ENCODE data around the gene PARPBP.
A peak's percentile ranks its signal among the peaks of the same experiment; 100 is the strongest.
"Not testable (repeated sequence)": the region's sequence is repeated elsewhere in the genome, so short reads cannot be mapped to it uniquely, and the experiment has no call there.

PARPBP gene

DNA sequence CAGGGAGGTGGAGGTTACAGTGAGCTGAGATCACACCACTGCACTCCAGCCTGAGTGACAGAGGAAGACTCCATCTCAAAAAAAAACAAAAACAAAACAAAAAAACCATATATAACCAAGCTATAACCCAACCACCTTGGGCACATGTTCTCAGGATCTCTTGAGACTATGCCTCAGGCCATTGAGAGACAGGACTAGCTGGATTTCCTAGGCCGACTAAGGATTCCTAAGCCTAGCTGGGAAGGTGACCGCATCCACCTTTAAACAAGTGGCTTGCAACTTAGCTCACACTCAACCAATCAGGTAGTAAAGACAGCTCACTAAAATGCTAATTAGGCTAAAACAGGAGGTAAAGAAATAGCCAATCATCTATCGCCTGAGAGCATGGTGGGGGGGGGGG lies 35.2 kb downstream of the PARPBP start:
- not testable (repeated sequence) for DNase-seq

DNA sequence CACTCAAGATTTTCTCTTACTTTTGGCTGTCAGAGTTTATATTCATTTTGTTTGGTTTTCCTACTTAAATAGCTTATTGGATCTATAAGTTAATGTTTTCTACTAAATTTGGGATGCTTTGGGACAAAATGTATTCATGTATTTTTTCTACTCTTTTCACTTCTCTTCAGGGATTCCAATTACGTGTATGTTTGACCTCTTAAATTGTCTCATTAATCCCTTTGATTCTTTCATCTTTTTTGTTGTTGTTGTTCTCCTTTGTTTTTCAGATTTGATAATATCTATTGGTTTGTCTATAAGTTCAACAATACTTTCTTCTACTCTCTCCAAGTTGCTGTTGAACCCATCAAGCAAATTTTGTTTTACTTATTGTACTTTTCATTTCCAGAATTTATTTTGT lies 43.4 kb downstream of the PARPBP start:
- no peak for DNase-seq

DNA sequence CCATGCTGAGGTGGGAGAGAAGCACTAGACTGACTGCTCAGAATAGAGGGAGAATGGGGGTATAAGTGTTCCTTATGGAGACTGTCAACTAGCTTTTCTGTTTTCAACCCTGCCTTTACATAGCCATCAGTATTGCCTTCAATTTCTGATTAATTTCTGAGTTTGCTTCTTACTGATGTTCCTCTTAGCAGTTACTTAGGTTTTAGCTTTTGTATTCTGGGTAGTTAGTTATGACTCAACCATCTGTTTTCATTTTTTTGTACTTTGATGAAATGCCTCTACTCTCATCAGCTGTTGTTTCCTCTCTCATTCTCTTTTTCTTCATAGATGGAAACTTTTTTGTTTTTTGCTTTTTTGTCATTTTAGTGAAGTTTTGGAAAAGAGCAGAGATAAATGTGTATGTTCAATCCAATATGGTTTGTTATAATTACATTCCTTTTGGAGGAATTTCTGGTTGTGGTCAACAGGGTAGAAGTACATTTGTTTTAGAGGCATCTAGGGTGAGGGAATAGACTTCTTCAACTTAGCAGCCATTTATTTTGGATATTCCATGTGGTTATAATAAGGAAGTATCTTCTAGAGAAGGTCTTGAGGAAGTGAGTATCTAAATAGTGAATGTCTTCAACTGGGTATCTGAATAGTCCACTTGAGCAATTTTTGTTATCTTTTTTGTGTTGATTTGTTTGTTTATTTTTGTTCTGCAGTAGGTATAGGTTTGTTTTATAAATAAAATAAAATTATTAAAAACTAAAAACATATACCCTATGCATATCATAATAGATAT lies 48.0 kb downstream of the PARPBP start:
- no peak for DNase-seq

DNA sequence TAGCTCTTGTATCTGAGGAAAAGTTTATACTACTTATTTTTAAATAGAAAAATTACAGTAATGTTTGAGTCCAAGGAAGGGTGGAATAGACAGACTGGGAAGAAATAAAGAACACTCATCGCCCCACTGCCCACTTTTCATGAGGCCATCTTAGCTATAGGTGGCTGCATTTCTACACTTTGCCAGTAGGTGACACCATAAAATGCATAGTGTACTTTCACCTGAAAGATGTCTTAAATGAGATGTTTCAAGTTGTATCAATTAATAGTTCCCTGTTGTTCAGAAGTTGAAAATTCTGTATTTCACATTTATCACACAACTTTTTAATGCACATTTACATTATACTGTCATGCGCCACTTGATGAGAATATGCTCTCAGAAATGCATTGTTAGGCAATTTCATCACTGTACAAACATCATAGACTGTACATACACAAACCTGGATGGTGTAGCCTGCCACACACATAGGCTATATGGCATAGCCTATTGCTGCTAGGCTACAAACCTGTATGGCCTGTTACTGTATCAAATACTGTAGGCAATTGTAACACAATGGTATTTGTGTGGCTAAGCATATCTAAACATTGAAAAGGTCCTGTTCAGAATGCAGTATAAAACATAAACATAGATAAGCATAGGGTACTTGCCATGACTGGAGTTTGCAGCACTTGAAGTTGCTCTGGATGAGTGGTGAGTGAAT lies 50.1 kb downstream of the PARPBP start:
- peak in 1 of 2 experiments; percentile 4 for DNase-seq

DNA sequence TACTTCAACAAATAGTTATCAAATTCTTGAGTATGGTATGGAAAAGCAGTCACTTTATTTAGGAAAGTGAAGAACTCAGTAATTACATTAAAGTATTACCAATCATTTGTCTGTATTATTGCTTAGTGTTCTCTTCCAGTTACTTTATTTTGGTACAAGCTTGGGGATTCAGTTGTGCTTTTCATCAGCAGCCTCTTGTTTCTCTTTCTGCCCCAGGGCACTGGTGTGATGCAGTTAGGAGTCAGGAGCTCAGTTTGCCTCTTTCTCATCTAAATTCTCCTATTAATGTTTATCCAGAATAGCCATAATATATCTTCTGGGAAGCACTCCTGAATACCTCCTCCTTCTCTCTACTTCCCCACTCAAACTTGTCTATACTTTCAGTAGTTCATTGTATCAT lies 52.0 kb downstream of the PARPBP start:
- DNase-seq = no peak

DNA sequence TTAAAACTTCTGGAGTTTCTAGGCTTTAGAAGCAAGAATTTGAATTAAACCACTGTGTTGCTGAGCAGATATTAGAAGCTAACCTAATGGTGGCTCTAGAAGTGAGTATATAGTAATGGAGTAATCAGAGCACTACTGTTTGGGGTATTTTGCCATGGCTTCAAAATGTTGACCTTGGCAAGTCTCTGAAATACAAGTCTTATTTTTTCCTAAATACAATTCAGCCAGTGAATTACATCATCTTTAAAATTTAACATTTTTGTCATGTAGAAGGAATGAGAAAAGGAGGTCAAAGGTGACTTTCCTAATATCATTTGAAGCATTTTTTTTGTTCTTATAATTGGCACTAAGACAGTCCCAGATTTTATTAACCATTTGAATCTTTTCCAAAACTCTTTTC lies 52.5 kb downstream of the PARPBP start:
- DNase-seq = no peak

DNA sequence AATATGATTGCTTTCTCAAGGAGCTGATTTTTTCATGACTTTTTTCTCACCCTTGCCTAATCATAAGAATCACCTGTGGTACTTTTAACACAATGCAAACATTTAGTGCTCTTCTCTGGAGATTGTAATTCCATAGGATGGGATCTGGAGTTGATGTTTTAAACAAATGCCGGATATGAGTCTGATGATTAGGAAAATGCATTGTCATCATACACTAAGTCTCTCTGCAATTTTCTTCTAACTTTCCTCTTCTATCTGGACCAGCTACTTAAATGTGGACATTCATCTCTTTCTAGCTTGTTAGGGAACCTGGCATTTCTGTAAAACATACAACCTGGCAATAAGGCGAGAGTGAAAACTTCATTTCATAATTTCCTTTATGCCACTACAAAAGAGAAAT lies 54.1 kb downstream of the PARPBP start:
- DNase-seq = no peak

DNA sequence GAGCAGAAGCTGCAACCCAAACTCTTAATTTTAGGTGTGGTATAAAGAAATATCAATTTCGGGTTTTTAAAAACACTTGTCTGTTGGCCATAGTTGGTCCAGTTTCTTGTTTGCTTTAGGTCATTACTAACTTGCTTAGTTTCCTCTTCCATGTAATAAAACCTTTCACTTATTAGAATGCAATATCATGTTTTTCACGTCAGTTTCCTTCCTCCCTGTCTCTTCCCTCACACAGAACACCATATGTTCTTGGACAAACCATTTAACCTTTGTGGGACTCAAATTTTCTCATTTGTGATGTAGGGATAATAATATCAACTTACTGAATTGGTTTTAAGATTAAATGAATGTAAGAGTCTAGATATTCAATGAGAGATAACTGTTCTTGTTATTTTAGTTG lies 54.8 kb downstream of the PARPBP start:
- DNase-seq = no peak

DNA sequence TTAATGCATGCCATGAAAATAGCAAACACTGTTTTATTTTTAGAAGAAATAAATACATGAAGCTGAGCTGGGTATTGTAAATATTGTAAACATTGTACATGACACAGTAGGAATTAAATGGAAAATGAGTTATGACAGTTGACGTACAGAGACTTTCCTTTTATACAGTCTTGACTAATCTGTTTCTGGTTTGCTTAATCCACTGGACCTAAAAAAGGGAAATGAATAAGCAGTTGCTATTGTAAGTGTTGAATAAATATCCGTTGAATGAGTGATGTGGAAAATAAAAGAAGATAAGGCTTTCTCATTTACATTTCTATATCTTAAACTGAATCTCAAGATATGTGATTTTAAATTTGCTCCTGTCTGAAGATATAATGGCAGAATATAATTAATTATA lies 62.7 kb downstream of the PARPBP start:
- DNase-seq = no peak

DNA sequence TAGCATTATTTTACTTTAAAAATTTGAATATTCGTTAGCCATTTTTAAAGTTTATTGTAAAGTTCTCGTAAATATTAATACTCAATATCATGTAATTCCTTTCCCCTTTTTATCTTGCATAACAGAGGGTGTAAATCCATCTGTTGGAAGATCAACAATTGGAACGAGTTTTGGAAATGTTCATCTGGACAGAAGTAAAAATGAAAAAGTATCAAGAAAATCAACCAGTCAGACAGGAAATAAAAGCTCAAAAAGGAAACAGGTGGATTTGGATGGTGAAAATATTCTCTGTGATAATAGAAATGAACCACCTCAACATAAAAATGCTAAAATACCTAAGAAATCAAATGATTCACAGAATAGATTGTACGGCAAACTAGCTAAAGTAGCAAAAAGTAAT lies 75.8 kb downstream of the PARPBP start:
- no peak for DNase-seq

DNA sequence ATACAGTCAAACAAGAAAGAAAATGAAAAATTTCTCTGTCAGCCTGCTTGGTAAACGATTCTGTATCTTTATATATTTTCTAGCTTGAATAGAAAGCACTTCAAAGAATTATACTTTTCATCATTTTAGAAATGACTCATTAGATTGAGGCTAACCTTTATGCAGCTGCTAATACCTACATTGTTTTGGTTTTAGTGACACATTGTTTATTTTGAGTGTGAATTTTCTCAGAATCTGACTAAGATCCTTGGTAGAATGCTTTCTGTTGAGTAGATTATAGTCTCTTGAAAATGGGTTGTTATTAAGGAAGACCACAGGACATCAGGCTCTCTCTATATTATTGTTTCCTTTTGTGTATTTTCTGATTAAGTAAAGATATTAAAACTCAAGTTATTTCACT lies 77.8 kb downstream of the PARPBP start, which contains the start of gene PMCH:
TSS of gene PMCH (minus strand) at position 45 of the 400 bp plus-strand sequence. CDS start 63 bp downstream, outside the sequence.
- DNase-seq = no peak

DNA sequence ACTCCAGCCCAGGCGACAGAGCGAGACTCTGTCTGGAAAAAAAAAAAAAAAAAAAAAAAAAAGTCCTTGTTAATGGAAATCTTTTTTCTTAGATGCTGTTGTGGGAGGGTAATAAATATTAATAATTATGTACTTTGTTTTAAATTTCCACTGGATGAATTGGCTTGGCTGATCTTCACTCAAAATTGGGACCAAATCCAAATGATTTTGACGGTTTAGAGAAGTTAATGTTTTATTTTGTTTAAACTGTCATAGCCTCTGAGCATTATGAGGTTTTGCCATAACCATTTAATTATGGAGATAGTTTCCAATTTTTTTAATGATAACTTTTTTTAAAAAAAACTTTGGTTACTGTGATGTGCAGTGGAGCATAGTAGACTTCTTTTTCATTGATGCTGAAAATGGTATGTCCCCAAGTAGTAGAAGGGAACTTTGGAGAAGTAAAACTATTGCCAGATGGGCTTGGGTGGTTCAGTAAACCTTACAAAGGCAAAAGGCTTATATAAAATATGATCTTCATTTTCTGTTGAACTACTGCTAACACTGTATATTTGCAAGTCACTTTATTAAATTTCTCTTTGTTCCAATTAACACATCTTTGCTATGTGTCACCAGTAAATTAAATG lies 81.6 kb downstream of the PARPBP start:
- no peak for DNase-seq

DNA sequence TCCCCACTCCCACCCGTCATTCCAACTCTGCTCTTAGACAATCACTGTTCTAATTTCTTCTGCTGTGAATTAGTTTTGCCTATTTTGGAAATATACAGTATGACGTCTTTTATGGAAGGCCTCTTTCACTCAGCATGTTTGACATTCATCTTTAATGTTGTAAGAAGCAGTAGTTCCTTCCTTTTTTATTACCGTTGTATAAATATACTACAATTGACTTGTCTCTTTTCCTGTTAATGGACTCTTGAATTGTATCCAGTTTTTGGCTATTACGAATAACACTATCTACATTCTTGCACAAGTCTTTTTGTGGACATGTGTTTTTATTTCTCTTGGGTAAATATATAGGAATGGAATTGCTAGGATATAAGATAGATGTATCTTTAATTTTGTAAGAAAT lies 82.6 kb downstream of the PARPBP start:
- no peak for DNase-seq

DNA sequence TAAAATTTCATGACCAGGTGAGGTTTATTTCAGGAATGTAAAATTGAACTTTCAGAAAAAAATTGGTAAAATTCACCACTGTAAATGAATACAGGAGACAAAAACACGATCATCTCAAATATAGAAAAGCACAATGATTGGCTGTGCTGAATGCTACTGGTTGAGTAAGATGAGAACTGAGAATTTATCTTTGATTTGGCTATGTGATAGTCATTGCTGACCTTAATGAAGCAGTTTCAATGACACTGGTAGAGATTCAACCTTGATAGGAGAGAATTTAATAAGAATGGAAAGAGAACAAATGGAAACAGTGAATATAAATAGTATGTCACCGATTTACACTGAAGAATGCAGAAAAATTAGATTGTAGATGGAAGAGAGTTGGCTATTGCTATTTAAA lies 84.0 kb downstream of the PARPBP start:
- DNase-seq = no peak

DNA sequence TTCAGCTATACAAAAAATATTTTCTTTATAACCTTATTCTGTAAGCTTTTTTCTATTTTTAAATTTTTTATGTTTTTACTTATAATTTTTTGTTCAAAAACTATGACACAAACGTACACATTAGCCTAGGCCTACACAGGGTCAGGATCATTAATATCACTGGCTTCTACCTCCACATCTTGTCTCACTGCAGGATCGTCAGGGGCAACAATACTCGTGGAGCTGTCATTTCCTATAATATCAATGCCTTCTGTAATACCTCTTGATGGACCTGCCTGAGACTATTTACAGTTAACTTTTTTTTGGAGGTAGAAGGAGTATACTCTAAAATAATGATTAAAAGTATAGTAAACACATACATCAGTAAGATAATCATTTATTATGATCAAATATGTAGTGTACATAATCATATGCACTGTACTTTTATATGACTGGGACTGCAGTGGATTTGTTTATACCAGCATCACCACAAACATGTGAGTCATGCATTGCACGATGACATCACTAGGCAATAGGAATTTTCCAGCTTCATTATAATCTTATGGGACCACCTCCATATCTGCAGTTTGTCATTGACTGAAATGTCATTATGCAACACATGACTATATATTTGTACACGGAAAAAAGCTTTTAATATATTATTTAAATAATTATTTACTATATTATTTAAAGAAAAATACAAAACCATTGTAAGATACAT lies 96.2 kb downstream of the PARPBP start:
- DNase-seq = no peak

DNA sequence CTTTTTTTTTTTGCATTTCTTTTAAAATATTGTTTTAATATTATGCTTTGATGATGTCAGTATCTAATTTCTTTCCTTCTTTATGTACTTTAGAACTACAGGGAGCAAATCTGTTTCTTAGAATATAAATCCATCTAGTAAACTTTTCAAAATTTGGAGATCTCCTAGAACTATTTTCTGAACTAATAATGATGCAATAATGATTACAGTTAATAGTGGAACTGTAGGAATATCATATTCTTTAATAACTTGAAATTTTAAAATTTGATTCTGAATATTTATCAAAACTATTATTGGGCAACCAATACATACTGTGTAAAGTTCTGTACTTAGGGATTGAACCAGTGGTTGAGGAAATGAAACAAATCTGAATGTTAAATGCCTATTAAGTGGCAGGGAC lies 100.8 kb downstream of the PARPBP start:
- no peak for DNase-seq

DNA sequence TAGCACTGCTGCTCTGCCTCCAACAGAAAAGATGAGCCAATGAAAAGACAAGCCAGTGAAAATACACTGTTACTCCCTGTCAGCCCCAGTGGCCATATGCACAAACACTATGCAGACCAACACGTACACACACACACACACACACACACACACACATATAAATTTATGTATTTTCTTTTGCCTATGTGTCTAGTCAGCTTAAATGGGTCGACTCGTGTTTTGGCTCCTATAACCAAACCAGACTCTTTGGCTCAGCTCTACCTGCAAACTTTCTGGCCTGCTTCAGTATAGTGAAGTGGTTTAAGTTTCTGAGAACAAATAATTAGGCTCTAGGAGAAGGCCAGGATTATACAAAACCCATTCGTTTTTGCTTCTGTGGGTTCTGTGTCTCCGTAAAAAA lies 108.0 kb downstream of the PARPBP start:
- no peak for DNase-seq

DNA sequence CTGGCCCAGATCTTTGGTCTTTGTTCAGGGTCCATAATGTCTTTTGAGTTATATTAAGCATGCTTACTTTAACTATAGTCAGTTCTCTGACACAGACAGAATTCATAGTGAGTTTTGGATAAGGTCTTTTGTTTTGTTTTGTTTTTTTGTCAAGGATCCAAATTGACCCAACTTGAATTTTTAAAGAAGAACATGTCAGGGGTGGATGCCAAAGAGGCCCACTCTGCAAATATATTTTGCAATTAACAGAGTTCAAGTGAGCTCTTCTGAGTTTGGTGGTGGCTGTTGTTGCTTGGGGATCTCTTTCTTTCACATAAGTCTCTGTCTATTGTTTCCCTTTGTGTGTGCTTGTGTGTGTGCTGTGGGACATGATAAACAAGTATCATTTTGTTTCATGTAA lies 112.1 kb downstream of the PARPBP start:
- DNase-seq = no peak

DNA sequence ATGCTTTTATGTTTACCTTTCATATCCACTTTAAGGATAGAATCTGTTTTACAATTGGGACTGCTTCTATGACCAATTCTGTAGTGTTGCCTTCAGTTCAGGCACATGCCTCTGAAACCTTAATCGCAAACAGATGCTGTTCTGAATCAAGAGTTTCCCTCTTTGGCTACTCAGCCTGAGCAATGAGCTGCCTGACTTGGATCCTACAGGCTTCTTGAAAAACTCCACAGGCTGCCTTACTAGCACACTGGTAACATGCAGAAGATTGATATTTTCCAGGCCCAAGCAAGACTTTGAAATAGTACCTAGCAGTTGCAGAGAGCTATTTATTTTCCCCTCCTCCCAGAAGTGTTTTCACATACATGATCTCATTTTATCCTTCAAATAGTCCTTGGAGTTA lies 112.5 kb downstream of the PARPBP start:
- no peak for DNase-seq

DNA sequence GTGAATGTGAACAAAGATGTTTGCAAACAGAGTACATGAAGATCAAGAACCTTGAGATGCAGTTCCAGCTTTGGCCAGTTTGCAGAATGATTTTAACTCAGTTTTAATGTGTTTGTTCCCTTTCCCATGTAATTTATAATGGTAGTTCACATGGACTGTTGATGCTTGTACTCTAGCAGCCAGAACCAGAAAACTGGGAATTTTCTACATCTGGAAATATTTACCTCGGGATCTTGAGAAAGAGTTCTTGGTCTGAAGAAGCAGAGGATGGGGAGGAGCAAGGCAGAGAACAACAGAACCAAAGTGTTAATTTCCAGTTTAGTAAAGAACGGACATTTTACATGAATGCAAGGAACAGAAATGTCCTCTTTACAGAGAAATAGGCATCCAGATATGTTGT lies 114.6 kb downstream of the PARPBP start:
- no peak for DNase-seq

DNA sequence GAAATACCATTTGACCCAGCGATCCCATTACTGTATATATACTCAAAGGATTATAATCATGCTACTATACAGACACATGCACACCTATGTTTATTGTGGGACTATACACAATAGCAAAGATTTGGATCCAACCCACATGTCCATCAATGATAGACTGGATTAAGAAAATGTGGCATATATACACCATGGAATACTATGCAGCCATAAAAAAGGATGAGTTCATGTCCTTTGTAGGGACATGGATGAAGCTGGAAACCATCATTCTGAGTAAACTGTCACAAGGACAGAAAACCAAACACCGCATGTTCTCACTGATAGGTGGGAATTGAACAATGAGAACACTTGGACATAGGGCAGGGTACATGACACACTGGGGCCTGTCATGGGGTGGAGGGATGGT lies 120.9 kb downstream of the PARPBP start:
- DNase-seq = not testable (repeated sequence)
